ENCODE data around the gene ASH1L. TPM values are rescaled to one million over a fixed set of nuclear protein-coding genes. Genes with fewer than 3 reads are reported as not detected.

ASH1L gene
- polyA plus RNA-seq, 4 donors, result 3.5 to 30.9 (median 6.5) TPM

GRCh38 chr1:155474146-155474545 is 88.5 kb downstream of the ASH1L start:
- Histone ChIP-seq H3K4me1 (ENCODE audit: control insufficient read depth in 3 of 3, insufficient read depth in 2 of 3, low read depth in 1 of 3, low read length in 2 of 3) (no peaks in the 10 kb centered on the region), H3K9me3 (ENCODE audit: control insufficient read depth in 2 of 2, insufficient read depth in 1 of 2, low read depth in 1 of 2, low read length in 1 of 2) (peaks cover 0 to 11% of the 10 kb centered on the region in 2 donors), H3K27ac (ENCODE audit: low read depth in 1 of 3, low read length in 2 of 3) (no peak overlapping the region), H3K27me3 (ENCODE audit: control insufficient read depth in 3 of 3, insufficient read depth in 3 of 3, low read length in 3 of 3) (no peaks in the 10 kb centered on the region), H3K4me3 (ENCODE audit: low read depth in 1 of 3, low read length in 3 of 3) (no peak overlapping the region), H3K36me3 (ENCODE audit: control insufficient read depth in 3 of 3, insufficient read depth in 2 of 3, low read depth in 1 of 3, low read length in 3 of 3) (peaks cover 0 to 23% (median 8%) of the 10 kb centered on the region in 3 donors)
- FAIRE-seq (no peak), DNase-seq (no peak)
- 85 to 96% (median 89%) methylated on average over 5 of the region's 5 CpGs for WGBS, 3 donors

- DNase-seq (no peak), FAIRE-seq (no peak)
- H3K9me3 ChIP-seq (ENCODE audit: control insufficient read depth in 2 of 2, insufficient read depth in 1 of 2, low read depth in 1 of 2, low read length in 1 of 2), result peaks cover 0 to 11% of the 10 kb centered on the region in 2 donors
- peaks cover 0 to 25% (median 8%) of the 10 kb centered on the region in 3 donors for H3K36me3 ChIP-seq (ENCODE audit: control insufficient read depth in 3 of 3, insufficient read depth in 2 of 3, low read depth in 1 of 3, low read length in 3 of 3)
- WGBS, 3 donors, result 94 to 100% (median 97%) methylated on average over 5 of the region's 5 CpGs
- H3K27me3 ChIP-seq (ENCODE audit: control insufficient read depth in 3 of 3, insufficient read depth in 3 of 3, low read length in 3 of 3), result no peaks in the 10 kb centered on the region
- no peaks in the 10 kb centered on the region for H3K4me1 ChIP-seq (ENCODE audit: control insufficient read depth in 3 of 3, insufficient read depth in 2 of 3, low read depth in 1 of 3, low read length in 2 of 3)
- H3K27ac ChIP-seq (ENCODE audit: low read depth in 1 of 3, low read length in 2 of 3), result no peak overlapping the region
- H3K4me3 ChIP-seq (ENCODE audit: low read depth in 1 of 3, low read length in 3 of 3), result no peak overlapping the region
Observed at GRCh38 chr1:155473151-155473821, 89.3 kb downstream of the ASH1L start.

DNA sequence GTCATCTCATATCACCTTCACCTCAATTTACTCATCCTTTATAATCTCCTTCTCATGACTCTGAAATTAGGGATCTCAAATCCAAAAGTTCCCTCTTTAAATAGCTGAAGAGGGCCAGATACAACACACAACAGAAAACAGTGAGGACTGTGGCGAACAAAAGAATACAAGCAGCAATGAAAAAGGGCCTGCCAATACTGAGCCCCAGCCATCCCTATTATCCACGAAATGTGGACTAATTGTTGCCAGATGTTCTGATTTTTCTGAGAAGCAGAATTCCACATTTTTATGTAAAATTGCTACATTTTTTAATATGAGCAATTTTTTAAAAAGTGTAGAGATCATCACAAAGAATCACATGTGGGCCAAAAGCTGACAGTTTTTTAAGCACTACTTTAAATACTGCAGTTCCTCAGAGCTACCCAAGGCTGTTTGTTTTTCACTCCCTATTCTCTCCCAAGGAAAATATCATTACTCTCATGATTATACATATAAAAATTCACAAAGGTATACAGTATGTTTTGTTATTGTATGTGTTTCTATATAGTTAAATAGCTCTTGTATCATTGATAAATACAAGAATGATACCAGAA is 90.0 kb downstream of the ASH1L start:
- FAIRE-seq (no peak), DNase-seq (no peak)
- H3K4me3 ChIP-seq (ENCODE audit: low read depth in 1 of 3, low read length in 3 of 3), result no peak overlapping the region
- no peak overlapping the region for H3K27ac ChIP-seq (ENCODE audit: low read depth in 1 of 3, low read length in 2 of 3)
- peaks cover 0 to 11% of the 10 kb centered on the region in 2 donors for H3K9me3 ChIP-seq (ENCODE audit: control insufficient read depth in 2 of 2, insufficient read depth in 1 of 2, low read depth in 1 of 2, low read length in 1 of 2)
- WGBS, 3 donors, result 92 to 97% (median 96%) methylated on average over 2 of the region's 2 CpGs
- no peaks in the 10 kb centered on the region for H3K4me1 ChIP-seq (ENCODE audit: control insufficient read depth in 3 of 3, insufficient read depth in 2 of 3, low read depth in 1 of 3, low read length in 2 of 3)
- no peaks in the 10 kb centered on the region for H3K27me3 ChIP-seq (ENCODE audit: control insufficient read depth in 3 of 3, insufficient read depth in 3 of 3, low read length in 3 of 3)
- peaks cover 0 to 19% (median 6%) of the 10 kb centered on the region in 3 donors for H3K36me3 ChIP-seq (ENCODE audit: control insufficient read depth in 3 of 3, insufficient read depth in 2 of 3, low read depth in 1 of 3, low read length in 3 of 3)

DNA sequence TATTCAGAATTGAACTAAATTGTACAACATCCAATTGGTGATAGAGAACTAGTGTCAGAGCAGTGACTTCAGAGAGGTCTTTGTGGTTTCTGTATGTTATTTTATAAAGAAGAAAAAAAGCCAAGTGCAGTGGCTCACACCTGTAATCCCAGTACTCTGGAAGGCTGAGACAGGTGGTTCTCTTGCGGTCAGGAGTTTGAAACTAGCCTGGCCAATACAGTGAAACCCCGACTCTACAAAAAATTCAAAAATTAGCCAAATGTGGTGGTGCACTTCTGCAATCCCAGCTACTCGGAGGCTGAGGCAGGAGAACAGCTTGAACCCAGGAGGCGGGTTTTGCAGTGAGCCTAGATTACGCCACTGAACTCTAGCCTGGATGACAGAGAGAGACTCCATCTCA is 90.7 kb downstream of the ASH1L start:
- WGBS, 3 donors, result 96 to 99% (median 99%) methylated on average over 5 of the region's 5 CpGs
- DNase-seq (no peak), FAIRE-seq (no peak)
- no peak overlapping the region for H3K27ac ChIP-seq (ENCODE audit: low read depth in 1 of 3, low read length in 2 of 3)
- no peaks in the 10 kb centered on the region for H3K27me3 ChIP-seq (ENCODE audit: control insufficient read depth in 3 of 3, insufficient read depth in 3 of 3, low read length in 3 of 3)
- peaks cover 0 to 11% of the 10 kb centered on the region in 2 donors for H3K9me3 ChIP-seq (ENCODE audit: control insufficient read depth in 2 of 2, insufficient read depth in 1 of 2, low read depth in 1 of 2, low read length in 1 of 2)
- no peak overlapping the region for H3K4me3 ChIP-seq (ENCODE audit: low read depth in 1 of 3, low read length in 3 of 3)
- H3K36me3 ChIP-seq (ENCODE audit: control insufficient read depth in 3 of 3, insufficient read depth in 2 of 3, low read depth in 1 of 3, low read length in 3 of 3), result peaks cover 0 to 19% (median 6%) of the 10 kb centered on the region in 3 donors
- no peaks in the 10 kb centered on the region for H3K4me1 ChIP-seq (ENCODE audit: control insufficient read depth in 3 of 3, insufficient read depth in 2 of 3, low read depth in 1 of 3, low read length in 2 of 3)

DNA sequence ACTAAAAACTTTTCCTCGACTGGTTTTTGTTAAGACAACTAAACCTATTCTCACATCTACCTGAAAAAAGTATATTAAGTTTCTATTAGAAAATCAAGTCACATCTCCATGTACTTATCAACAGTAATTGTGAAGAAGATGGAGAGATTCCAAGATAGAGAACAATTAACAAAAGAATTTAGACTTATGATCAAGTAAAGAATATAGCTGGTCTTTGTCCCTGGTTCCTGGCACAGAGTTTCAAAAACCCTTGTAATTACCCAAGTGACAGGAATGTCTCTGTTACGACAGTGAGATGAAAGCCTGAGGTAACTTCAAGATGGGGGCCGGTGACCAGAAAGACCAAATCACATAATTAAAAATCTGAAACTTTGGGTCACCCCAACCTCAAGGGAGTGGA is 91.6 kb downstream of the ASH1L start:
- peaks cover 0 to 19% (median 6%) of the 10 kb centered on the region in 3 donors for H3K36me3 ChIP-seq (ENCODE audit: control insufficient read depth in 3 of 3, insufficient read depth in 2 of 3, low read depth in 1 of 3, low read length in 3 of 3)
- H3K4me3 ChIP-seq (ENCODE audit: low read depth in 1 of 3, low read length in 3 of 3), result no peak overlapping the region
- DNase-seq (no peak), FAIRE-seq (no peak)
- H3K9me3 ChIP-seq (ENCODE audit: control insufficient read depth in 2 of 2, insufficient read depth in 1 of 2, low read depth in 1 of 2, low read length in 1 of 2), result peaks cover 0 to 11% of the 10 kb centered on the region in 2 donors
- no peak overlapping the region for H3K27ac ChIP-seq (ENCODE audit: low read depth in 1 of 3, low read length in 2 of 3)
- no peaks in the 10 kb centered on the region for H3K27me3 ChIP-seq (ENCODE audit: control insufficient read depth in 3 of 3, insufficient read depth in 3 of 3, low read length in 3 of 3)
- WGBS, 3 donors, result 96 to 98% (median 98%) methylated on average over 3 of the region's 3 CpGs
- H3K4me1 ChIP-seq (ENCODE audit: control insufficient read depth in 3 of 3, insufficient read depth in 2 of 3, low read depth in 1 of 3, low read length in 2 of 3), result no peaks in the 10 kb centered on the region

DNA sequence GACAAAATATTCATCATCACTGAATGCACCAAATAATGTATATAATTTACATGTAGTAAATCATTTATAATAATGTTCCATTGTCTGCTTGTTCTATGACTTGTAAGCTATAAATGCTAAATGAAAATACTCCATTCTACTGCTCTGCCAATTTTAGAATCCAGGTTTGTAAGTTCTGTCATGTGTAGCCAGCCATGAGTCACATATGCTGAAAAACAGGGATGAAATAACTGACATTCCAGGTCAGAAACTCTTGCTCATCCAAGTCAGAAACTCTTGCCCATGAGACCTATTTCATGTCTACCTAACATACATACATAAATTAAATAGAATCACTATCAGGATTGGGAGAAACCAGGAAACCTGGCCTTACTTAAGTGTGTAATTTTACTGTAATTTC is 95.6 kb downstream of the ASH1L start:
- FAIRE-seq, result no peak
- no peak for DNase-seq
- H3K9me3 ChIP-seq (ENCODE audit: control insufficient read depth in 2 of 2, insufficient read depth in 1 of 2, low read depth in 1 of 2, low read length in 1 of 2), result peaks cover 0 to 10% of the 10 kb centered on the region in 2 donors
- peaks cover 0 to 13% (median 3%) of the 10 kb centered on the region in 3 donors for H3K36me3 ChIP-seq (ENCODE audit: control insufficient read depth in 3 of 3, insufficient read depth in 2 of 3, low read depth in 1 of 3, low read length in 3 of 3)
- H3K4me3 ChIP-seq (ENCODE audit: low read depth in 1 of 3, low read length in 3 of 3), result no peak overlapping the region
- no peaks in the 10 kb centered on the region for H3K27me3 ChIP-seq (ENCODE audit: control insufficient read depth in 3 of 3, insufficient read depth in 3 of 3, low read length in 3 of 3)
- H3K27ac ChIP-seq (ENCODE audit: low read depth in 1 of 3, low read length in 2 of 3), result no peak overlapping the region
- H3K4me1 ChIP-seq (ENCODE audit: control insufficient read depth in 3 of 3, insufficient read depth in 2 of 3, low read depth in 1 of 3, low read length in 2 of 3), result no peaks in the 10 kb centered on the region

DNA sequence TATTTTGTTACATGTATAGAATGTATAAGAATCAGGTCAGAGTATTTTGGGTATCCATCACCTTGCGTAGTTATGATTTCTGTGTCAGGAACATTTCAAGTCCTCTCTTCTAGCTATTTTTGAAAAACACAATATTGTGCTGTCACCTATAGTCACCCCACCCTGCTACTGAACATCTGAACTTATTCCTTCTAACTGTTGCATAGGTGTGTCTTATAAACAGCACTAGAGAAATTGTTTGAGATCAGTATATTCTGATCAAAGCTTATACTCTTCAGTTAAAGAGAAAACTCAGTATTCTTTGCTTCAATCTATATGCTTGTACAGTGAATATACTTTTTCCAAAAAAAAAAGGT is 96.0 kb downstream of the ASH1L start:
- no peaks in the 10 kb centered on the region for H3K27me3 ChIP-seq (ENCODE audit: control insufficient read depth in 3 of 3, insufficient read depth in 3 of 3, low read length in 3 of 3)
- 96 to 98% (median 97%) methylated on average over 1 of the region's 1 CpG for WGBS, 3 donors
- no peaks in the 10 kb centered on the region for H3K4me1 ChIP-seq (ENCODE audit: control insufficient read depth in 3 of 3, insufficient read depth in 2 of 3, low read depth in 1 of 3, low read length in 2 of 3)
- DNase-seq, result no peak
- H3K9me3 ChIP-seq (ENCODE audit: control insufficient read depth in 2 of 2, insufficient read depth in 1 of 2, low read depth in 1 of 2, low read length in 1 of 2), result peaks cover 0 to 6% of the 10 kb centered on the region in 2 donors
- no peak for FAIRE-seq
- H3K36me3 ChIP-seq (ENCODE audit: control insufficient read depth in 3 of 3, insufficient read depth in 2 of 3, low read depth in 1 of 3, low read length in 3 of 3), result peaks cover 0 to 11% (median 2%) of the 10 kb centered on the region in 3 donors
- no peak overlapping the region for H3K27ac ChIP-seq (ENCODE audit: low read depth in 1 of 3, low read length in 2 of 3)
- H3K4me3 ChIP-seq (ENCODE audit: low read depth in 1 of 3, low read length in 3 of 3), result no peak overlapping the region

DNA sequence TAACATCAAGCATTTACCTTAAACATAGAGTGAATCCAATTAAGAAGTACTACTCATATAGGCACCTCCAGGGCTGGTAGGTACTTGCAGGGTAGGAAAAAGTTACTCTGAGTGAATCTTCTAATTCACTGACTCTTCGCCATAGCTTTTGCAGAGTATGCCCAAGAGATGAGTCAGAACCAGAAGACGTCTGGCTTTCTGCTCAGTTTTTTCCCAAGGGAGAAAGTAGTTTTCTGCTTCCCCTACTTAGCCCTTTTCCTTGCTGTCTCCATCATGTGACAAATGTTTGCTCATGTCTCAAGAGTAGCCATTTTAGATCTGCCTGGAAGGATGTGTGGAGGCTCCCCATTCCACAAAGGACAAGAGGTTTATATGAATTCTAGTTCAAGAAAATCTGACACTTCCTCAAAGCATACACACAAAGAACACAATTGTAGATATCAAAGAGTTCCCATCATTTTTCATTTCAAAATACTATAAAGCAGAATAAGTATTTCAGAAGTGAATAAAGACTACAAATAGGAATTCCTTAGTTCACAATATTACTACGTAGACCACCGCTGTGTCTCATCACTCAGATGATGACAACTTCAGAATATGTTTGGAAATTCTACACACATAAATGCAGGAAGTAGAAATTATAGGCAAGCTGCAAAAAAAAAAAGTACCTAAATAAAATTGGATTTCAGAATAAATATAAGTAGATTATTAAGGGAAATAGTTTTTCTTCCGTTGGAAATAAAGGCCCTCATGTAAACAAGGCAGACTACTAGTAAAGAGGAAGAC is 98.5 kb downstream of the ASH1L start:
- FAIRE-seq (no peak), DNase-seq (no peak)
- Histone ChIP-seq H3K9me3 (ENCODE audit: control insufficient read depth in 2 of 2, insufficient read depth in 1 of 2, low read depth in 1 of 2, low read length in 1 of 2) (no peaks in the 10 kb centered on the region), H3K36me3 (ENCODE audit: control insufficient read depth in 3 of 3, insufficient read depth in 2 of 3, low read depth in 1 of 3, low read length in 3 of 3) (peaks cover 0 to 10% (median 2%) of the 10 kb centered on the region in 3 donors), H3K27ac (ENCODE audit: low read depth in 1 of 3, low read length in 2 of 3) (no peak overlapping the region), H3K4me1 (ENCODE audit: control insufficient read depth in 3 of 3, insufficient read depth in 2 of 3, low read depth in 1 of 3, low read length in 2 of 3) (no peaks in the 10 kb centered on the region), H3K27me3 (ENCODE audit: control insufficient read depth in 3 of 3, insufficient read depth in 3 of 3, low read length in 3 of 3) (no peaks in the 10 kb centered on the region), H3K4me3 (ENCODE audit: low read depth in 1 of 3, low read length in 3 of 3) (no peak overlapping the region)
- WGBS, 3 donors, result 79 to 96% (median 88%) methylated on average over 5 of the region's 5 CpGs
